MM.1S (cell line): Measurements from ENCODE around the gene TEX264.

Experiments
- EZH2 ChIP-seq: fragments of 300-600 bp; sonication (generic); optimal IDR thresholded peaks from 2 replicates; pipeline ENCODE3; 2017; ENCODE audit warnings: low read depth, mild to moderate bottlenecking, antibody characterized with exemption, low read length, mixed read lengths
- EZH2phosphoT487 ChIP-seq: fragments of 300-600 bp; sonication (generic); IDR thresholded peaks from 2 replicates; pipeline ENCODE4 v1.6.1; 2018; ENCODE audit warnings: antibody characterized with exemption, low read length
- TF ChIP-seq, protein P1 (sequence below): fragments of 300-600 bp; sonication (generic); IDR thresholded peaks from 2 replicates; pipeline ENCODE4 v1.5.1; 2016; ENCODE audit warnings: antibody characterized with exemption, low read length, mixed read lengths

DNA sequence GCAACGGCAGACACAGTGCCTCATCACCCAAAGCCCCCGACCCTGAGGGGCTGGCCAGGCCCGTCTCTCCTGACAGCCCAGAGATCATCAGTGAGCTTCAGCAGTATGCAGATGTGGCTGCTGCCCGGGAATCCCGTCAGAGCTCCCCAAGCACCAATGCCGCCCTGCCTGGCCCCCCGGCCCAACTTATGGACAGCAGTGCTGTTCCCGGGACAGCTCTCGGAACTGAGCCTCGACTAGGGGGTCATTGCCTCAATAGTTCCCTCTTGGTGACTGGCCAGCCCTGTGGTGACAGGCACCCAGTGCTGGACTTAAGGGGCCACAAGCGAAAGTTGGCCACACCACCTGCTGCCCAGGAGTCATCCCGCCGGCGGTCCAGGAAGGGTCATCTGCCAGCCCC, 8.6 kb upstream of the TEX264 start:
- TF ChIP-seq, protein P1, sequence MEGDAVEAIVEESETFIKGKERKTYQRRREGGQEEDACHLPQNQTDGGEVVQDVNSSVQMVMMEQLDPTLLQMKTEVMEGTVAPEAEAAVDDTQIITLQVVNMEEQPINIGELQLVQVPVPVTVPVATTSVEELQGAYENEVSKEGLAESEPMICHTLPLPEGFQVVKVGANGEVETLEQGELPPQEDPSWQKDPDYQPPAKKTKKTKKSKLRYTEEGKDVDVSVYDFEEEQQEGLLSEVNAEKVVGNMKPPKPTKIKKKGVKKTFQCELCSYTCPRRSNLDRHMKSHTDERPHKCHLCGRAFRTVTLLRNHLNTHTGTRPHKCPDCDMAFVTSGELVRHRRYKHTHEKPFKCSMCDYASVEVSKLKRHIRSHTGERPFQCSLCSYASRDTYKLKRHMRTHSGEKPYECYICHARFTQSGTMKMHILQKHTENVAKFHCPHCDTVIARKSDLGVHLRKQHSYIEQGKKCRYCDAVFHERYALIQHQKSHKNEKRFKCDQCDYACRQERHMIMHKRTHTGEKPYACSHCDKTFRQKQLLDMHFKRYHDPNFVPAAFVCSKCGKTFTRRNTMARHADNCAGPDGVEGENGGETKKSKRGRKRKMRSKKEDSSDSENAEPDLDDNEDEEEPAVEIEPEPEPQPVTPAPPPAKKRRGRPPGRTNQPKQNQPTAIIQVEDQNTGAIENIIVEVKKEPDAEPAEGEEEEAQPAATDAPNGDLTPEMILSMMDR = no peak
- TF ChIP-seq EZH2 (no peak), EZH2phosphoT487 (no peak)
